HS-5 (cell line): ENCODE data around the gene RASSF5.

Experiments
- DNase-seq: peaks from one replicate; pipeline ENCODE4 v3.0.0-alpha.2; 2012; ENCODE audit warnings: low read depth

The RASSF5 gene

DNA sequence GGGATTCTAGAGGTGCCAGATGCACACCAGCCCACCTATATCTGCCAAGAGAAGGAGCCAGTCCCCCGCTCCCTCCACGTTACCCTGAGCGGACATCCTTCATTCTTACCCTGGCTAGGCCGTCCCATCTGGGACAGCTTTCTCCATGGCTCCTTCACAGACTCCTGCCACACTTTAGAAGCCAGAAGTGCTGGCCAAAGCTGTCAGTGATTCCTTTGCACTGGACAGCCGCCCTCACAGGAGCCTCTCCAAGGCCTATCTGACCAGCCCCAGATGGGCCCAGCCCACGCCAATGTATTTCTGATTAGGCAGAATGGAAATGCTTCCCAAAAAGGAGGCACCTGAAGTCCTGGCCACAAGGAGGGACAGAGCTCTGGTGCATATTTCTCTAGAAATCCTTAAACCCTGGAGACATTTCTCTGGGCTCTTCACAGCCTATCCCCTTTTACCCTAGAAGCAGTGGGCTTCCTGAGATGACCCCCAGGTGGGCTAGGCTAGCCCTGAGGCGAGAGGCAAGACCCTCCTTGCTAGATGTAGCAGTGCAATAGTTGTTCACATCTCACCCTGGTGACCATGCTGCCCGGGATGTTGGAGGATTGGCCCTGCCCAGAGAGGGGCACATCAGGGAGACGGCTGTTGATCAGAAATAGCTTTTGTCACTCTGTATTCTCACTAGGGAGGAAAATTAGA, 44.1 kb downstream of the RASSF5 start:
- no peak for DNase-seq

DNA sequence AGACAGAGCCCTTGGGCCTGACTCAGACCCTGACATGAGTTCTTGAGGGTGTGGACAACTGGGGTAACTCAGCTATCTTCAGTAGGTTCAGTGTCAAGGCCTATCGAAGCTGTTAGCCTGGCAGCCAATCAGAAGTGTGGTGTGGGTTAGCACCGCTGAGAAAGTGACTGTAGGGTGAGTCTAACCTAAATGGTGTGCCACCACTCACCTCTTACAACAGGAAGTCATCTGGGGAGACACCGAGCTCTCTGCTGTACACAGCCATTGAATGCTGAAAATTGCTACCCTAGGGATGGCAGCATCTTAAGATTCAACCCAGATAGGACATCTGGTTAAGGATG, 44.6 kb downstream of the RASSF5 start:
- no peak for DNase-seq

- DNase-seq = no peak
Measured at GRCh38 chr1:206554211-206554610, 46.9 kb downstream of the RASSF5 start.

DNA sequence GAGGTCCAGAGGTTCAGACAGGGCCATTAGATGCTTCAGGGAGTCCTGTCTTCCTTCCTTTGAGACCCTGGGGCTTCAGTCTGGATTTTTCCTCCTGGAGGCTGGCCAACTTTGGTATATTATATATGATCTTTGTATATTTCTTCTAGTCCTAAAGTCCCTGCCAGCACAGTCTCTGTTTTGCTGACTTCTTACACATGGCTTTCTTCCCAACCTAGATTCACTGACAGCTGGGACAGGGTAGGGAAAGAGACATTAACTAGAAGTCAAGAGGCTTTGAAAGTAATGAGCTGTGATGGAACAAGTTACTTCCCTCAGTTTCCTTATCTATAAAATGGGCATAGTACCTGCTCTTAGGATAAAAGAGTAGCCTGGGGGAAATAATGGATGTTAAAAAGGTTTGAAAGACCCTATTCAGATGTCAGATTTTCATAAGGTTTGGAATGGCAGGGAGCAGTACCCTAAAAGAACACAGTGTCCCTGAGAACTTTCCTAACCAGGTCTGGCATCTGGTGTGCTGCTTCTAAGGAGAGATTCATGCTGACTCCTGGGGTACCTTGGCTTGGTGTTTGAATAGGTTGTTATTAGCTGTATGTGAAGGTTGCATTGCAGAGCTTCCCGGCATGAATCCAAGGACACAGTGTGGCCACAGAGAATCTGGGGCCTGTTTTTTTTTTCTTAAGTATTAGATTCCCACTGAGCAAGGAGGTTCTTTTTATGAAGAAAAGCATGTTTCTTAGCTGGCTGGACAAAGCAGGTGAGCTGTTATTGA, 47.6 kb downstream of the RASSF5 start:
- no peak for DNase-seq

GRCh38 chr1:206555473-206555935, 48.2 kb downstream of the RASSF5 start:
- no peak for DNase-seq

GRCh38 chr1:206556047-206556749, 48.9 kb downstream of the RASSF5 start:
- DNase-seq = no peak

DNA sequence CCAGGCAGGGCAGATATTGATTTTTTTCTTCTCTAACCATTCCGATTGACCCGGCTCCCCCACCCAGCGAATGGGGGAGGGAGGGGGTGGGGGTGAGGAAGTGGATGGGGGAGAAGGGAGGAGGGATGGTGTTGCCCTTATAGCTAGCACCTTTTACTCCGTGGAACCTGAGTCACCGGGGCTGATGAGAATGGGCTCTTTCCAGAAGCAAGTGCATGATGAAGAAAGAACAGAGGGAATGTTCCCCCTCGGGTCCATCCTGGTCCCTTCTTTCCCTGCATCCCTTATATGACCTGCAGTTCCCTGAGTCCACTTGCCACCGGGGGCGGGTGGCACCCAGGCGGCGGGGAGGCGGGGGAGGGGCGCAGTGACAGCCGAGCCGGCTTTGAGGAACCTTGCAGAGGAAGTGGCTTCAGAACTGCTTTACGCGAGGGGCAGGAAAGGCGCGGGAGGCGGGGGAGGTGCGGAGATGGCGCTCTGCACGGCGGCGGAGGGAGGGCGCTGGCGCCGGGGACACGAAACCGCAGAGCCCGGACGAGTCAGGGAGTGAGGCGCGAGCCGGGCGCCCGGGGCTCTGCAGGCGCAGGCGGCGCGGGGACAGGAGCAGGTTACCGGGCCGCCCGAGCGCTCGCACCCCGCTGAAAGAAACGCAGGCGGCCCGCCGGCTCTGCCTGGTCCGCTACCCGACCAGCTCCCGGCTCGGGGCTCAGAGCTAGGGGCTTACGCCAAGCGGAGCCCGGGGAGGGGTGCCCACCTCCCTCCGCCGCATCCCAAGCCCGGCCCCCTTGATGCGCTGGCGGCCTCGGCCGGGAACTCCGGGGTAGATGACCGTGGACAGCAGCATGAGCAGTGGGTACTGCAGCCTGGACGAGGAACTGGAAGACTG, 49.7 kb downstream of the RASSF5 start:
- DNase-seq = no peak

DNA sequence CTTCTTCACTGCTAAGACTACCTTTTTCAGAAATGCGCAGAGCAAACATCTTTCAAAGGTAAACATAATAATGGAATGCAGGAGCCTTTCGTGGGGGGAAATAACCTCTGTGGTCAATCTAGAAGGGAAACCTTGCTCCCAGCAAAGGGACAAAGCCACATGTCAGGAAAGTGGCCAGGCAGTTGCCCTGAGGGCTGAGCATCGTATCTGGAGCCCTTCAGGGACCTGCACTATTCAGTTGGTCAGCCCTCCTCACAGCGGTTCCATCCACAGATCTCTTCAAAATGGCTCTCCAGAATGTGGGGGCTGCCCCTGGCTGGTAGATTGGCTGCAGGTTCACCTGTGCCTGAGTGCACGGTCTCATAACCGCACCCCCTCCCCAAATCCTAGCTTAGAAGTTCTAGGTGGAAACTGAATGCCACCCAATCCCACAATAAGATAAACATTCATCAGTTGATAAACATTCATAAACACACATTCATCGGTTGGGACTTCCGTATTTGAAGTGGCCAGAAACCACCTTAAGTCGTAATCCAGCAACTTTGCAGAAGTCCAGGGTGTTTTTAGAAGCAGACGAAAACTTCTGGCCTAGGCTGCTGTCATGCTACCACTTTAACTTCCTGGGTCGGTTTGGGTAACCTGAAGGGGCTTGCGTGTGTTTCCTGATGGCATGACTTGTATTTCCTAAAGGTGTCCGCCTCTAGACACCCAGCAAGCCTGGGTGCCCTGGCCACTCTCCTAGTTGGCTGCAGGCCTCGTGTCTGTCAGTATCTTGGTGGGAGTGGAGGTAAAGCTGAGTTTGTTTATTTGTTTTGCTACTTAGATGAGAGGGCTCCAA, 50.5 kb downstream of the RASSF5 start:
- no peak for DNase-seq

DNA sequence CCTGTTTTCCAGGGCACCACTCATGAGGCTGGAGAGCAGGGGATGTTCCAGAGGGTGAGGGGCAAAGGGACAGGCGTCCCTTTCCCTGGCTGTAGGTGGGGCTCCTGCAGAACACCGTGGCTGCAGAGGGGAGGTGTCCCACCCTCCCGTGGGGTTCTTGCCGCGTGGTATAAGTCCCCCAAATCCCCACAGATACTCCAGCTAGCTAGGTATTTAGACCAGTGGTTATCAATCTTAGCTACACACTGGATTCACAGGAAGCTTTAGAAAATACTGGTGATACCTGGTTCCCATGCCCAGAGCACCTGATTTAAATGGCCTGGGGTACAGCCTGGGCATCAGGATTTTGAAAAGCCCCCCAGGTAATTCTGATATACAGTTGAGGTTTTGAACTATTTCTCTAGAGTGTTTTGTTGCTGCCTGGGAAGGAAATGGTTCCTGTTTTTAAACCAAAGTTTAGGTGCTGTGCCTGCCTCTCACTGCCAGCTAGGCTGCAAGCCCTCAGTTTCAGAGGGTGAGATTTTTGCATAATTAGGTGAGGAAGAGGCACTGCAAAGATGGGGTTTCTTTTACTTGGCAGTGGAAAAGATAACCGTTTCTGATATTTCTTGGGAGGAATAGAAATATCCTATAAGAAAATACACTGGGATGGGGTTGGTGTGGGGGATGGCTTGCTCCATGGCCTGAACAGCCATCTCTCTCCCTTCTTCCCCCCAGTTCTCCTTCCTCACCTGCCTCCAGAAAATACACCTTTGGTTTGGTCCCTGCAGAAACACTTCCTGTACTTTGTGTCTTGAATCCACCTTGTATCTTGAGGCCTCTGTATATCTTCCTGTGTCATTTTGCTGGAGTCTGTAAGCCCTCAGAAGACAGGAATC, 51.7 kb downstream of the RASSF5 start:
- DNase-seq = no peak

DNA sequence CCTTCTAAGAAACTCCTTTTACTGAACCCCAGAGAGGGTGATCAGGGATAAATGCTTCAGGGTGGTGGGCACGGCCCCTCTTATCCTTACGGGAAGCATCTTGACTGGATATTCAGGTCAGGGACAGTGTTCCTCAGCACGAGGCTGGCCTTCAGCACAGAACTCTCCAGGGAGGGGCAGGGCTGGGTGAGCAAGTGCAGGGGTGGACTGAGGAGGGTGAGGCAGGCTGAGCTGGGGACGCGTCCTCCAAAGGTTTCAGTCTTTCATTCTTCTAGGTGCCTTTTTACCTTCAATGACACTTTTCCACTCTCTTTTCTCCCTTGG, 52.3 kb downstream of the RASSF5 start:
- no peak for DNase-seq

- DNase-seq = no peak
Measured at GRCh38 chr1:206560007-206560716, 52.8 kb downstream of the RASSF5 start.

GRCh38 chr1:206563367-206564207, 56.3 kb downstream of the RASSF5 start:
- DNase-seq = no peak

GRCh38 chr1:206565995-206566394, 58.7 kb downstream of the RASSF5 start:
- no peak for DNase-seq

DNA sequence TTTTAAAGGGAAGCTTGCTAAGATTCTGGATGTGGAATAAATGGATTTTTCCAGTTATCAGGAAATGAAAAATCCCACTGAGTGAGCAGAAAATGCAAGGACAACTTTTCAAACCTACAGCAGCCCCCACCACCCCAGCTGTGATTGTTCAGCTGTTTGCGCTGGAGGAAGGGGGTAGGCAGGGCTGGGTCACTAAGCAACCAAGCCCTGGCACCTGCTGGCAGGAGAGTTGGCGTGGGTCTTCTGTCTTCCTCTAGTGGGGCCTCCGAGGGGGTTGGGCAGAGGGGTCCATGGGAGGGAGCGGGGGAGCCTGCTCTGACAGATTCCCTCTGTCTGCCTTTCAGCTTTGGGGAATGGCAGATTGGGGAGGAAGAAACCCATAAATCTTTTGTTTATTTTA, 59.7 kb downstream of the RASSF5 start:
- no peak for DNase-seq

GRCh38 chr1:206568256-206568655, 60.9 kb downstream of the RASSF5 start:
- no peak for DNase-seq

DNA sequence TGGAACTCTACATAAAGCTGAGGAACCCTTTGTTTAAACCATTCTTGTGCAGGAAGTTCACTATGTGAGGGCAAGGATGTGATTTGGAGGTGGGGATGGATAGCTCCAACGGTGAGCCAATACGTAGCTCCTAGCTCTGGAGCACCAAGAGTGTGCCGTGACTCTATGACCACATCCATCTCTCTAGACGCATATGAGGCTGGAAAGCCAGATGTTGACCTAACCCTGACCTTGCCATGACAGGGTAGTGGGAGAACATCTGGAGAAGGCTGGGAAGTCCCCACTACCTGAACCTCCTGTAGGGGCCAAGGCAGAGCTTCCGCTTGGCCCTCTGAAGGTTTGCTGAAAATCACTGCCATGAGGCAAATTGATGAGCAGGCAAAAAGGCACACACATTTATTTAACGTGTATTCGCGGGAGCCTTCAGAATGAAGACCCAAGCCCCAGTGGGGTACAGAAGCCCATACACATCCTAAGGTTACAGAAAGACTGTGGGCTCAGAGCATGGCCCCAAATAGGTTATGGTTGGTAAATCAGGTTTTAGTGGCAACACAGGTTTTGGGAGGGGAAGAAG, 61.5 kb downstream of the RASSF5 start:
- DNase-seq = no peak

DNA sequence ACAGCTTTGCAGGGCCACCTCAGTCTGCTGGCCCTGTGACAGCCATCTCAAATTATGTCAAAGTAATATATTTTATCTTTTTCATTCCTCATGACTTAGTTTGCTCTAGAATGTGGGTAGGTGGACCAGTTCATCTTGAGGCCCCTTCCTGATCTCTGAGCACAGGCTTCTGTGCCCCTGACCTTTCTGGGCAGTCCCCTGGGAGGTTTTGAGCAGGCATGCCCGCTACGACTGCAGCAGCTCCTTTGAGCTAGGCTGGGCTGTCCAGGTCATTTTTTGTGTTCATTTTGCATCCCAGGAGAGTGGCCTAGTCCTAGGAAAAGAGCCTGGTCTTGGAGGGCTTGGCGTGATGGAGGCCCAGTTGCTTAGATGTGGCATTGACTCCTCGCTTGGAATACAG, 62.2 kb downstream of the RASSF5 start:
- DNase-seq = no peak

DNA sequence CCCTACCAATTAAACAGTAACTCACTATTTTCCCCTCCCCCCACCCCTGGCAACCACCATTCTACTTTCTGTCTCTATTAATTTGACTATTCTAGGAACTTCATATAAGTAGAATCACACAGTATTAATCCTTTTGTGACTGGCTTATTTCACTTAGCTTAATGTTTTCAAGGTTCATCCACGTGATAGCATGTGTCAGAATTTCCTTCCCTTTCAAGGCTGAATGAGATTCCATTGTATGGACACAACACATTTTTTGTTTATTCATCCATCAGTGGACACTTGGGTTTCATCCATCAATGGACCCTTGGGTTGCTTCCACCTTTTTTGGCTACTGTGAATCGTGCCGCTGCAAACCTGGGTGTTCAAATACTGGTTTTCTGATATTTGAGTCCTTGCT, 63.2 kb downstream of the RASSF5 start:
- no peak for DNase-seq
